Measurements from ENCODE around the gene SNRNP48. TPM values are rescaled to one million over a fixed set of nuclear protein-coding genes. Genes with fewer than 3 reads are reported as not detected.

Gene SNRNP48
- polyA plus RNA-seq, 1 donor from 2014 or later, result 17.5 TPM

DNA sequence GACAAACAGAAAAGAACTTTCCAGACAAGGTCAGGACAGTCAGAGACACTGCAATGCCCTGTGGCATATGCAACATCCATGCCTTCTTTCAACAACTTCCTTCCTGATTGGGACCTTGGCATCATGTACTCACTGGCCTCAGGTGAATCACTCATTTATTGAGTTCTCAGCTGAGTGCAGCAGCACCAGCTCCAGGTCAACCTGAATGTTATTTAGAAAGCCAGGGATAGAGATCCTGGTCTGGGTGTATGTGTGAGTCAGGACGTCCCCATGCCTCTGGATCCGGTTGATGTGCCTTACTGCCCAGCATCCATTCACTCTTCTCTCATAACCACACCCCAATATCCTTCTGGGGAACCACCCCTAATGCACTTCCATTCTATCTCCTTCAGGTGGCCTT, 54.4 kb downstream of the SNRNP48 start:
- Histone ChIP-seq H3K79me2 (replicated peaks; ENCODE audit: insufficient read depth, low read length) (no peaks in the 10 kb centered on the region), H3K27me3 (ENCODE audit: insufficient read depth, low read depth, low read length) (no peaks in the 10 kb centered on the region), H3K36me3 (ENCODE audit: insufficient read depth, low read length) (no peaks in the 10 kb centered on the region), H3K27ac (ENCODE audit: low read length) (no peak overlapping the region), H4K20me1 (ENCODE audit: insufficient read depth) (no peaks in the 10 kb centered on the region), H3F3A (ENCODE audit: insufficient read depth, low read length, poor library complexity, severe bottlenecking) (no peaks in the 10 kb centered on the region), H3K4me2 (ENCODE audit: low read length) (no peak overlapping the region), H3K9ac (ENCODE audit: low read length) (no peak overlapping the region), H3K9me2 (ENCODE audit: insufficient read depth, low read length) (no peaks in the 10 kb centered on the region), H2AFZ (ENCODE audit: low read depth, low read length) (no peak overlapping the region), H3K9me3 (ENCODE audit: low read length) (no peaks in the 10 kb centered on the region), H3K4me3 (ENCODE audit: low read length) (no peak overlapping the region)
- no peak for TF ChIP-seq CTCF (IDR thresholded peaks at IDR 0.05; ENCODE audit: poor library complexity, severe bottlenecking)
- TF ChIP-seq, protein P1, sequence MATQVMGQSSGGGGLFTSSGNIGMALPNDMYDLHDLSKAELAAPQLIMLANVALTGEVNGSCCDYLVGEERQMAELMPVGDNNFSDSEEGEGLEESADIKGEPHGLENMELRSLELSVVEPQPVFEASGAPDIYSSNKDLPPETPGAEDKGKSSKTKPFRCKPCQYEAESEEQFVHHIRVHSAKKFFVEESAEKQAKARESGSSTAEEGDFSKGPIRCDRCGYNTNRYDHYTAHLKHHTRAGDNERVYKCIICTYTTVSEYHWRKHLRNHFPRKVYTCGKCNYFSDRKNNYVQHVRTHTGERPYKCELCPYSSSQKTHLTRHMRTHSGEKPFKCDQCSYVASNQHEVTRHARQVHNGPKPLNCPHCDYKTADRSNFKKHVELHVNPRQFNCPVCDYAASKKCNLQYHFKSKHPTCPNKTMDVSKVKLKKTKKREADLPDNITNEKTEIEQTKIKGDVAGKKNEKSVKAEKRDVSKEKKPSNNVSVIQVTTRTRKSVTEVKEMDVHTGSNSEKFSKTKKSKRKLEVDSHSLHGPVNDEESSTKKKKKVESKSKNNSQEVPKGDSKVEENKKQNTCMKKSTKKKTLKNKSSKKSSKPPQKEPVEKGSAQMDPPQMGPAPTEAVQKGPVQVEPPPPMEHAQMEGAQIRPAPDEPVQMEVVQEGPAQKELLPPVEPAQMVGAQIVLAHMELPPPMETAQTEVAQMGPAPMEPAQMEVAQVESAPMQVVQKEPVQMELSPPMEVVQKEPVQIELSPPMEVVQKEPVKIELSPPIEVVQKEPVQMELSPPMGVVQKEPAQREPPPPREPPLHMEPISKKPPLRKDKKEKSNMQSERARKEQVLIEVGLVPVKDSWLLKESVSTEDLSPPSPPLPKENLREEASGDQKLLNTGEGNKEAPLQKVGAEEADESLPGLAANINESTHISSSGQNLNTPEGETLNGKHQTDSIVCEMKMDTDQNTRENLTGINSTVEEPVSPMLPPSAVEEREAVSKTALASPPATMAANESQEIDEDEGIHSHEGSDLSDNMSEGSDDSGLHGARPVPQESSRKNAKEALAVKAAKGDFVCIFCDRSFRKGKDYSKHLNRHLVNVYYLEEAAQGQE (IDR thresholded peaks at IDR 0.05; ENCODE audit: borderline replicate concordance), result no peak
- TF ChIP-seq EZH2 (IDR thresholded peaks at IDR 0.05; ENCODE audit: borderline replicate concordance, insufficient read depth, low read length, poor library complexity, severe bottlenecking), result no peak
- no peak for TF ChIP-seq EP300 (conservative IDR thresholded peaks at IDR 0.05; ENCODE audit: poor library complexity, severe bottlenecking)
- TF ChIP-seq POLR2AphosphoS5 (IDR thresholded peaks at IDR 0.05), result no peak
- no peak for TF ChIP-seq MXI1 (conservative IDR thresholded peaks at IDR 0.05; ENCODE audit: poor library complexity, severe bottlenecking)
- no peak for TF ChIP-seq SMC3 (conservative IDR thresholded peaks at IDR 0.05; ENCODE audit: poor library complexity)
- TF ChIP-seq RAD21 (conservative IDR thresholded peaks at IDR 0.05), result no peak
- TF ChIP-seq TAF1 (IDR thresholded peaks at IDR 0.05; ENCODE audit: low read depth), result no peak

DNA sequence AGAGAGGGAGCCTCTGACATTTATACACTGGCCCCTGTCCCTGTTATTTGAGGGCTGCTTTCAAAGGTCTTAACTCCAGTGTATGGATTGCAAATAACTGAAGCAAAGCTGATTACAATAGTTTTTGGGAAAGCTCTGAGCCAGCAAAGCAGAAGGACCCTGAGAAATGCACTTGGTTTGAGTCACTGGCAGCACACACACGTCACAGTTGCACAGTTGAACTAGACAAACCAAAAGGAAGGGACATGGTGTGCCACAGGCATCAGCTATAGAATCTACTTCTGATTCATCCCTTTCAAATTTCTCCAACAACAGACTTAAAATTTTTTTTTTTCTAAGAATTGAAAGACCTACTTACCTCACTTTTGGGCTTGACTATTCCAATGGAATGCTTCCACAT, 56.4 kb downstream of the SNRNP48 start:
- no peaks in the 10 kb centered on the region for H4K20me1 ChIP-seq (ENCODE audit: insufficient read depth)
- H3K79me2 ChIP-seq (replicated peaks; ENCODE audit: insufficient read depth, low read length), result no peaks in the 10 kb centered on the region
- no peak for TF ChIP-seq MXI1 (conservative IDR thresholded peaks at IDR 0.05; ENCODE audit: poor library complexity, severe bottlenecking)
- no peak for TF ChIP-seq POLR2AphosphoS5 (IDR thresholded peaks at IDR 0.05)
- TF ChIP-seq SMC3 (conservative IDR thresholded peaks at IDR 0.05; ENCODE audit: poor library complexity), result no peak
- TF ChIP-seq TAF1 (IDR thresholded peaks at IDR 0.05; ENCODE audit: low read depth), result no peak
- no peak for TF ChIP-seq EP300 (conservative IDR thresholded peaks at IDR 0.05; ENCODE audit: poor library complexity, severe bottlenecking)
- TF ChIP-seq, protein P1 (IDR thresholded peaks at IDR 0.05; ENCODE audit: borderline replicate concordance), result no peak
- no peak for TF ChIP-seq CTCF (IDR thresholded peaks at IDR 0.05; ENCODE audit: poor library complexity, severe bottlenecking)
- no peak for TF ChIP-seq EZH2 (IDR thresholded peaks at IDR 0.05; ENCODE audit: borderline replicate concordance, insufficient read depth, low read length, poor library complexity, severe bottlenecking)
- TF ChIP-seq RAD21 (conservative IDR thresholded peaks at IDR 0.05), result no peak
- no peak overlapping the region for H3K4me3 ChIP-seq (ENCODE audit: low read length)
- no peaks in the 10 kb centered on the region for H3K9me3 ChIP-seq (ENCODE audit: low read length)
- H2AFZ ChIP-seq (ENCODE audit: low read depth, low read length), result no peak overlapping the region
- H3K36me3 ChIP-seq (ENCODE audit: insufficient read depth, low read length), result no peaks in the 10 kb centered on the region
- no peaks in the 10 kb centered on the region for H3K27me3 ChIP-seq (ENCODE audit: insufficient read depth, low read depth, low read length)
- no peaks in the 10 kb centered on the region for H3F3A ChIP-seq (ENCODE audit: insufficient read depth, low read length, poor library complexity, severe bottlenecking)
- H3K4me2 ChIP-seq (ENCODE audit: low read length), result no peak overlapping the region
- no peak overlapping the region for H3K27ac ChIP-seq (ENCODE audit: low read length)
- no peak overlapping the region for H3K9ac ChIP-seq (ENCODE audit: low read length)
- H3K9me2 ChIP-seq (ENCODE audit: insufficient read depth, low read length), result no peaks in the 10 kb centered on the region

Measured in neural cell (in vitro differentiated cells).